Breast epithelium (tissue), 4 donors: ENCODE measurements around the gene SRGAP3. TPM values are rescaled to one million over a fixed set of nuclear protein-coding genes. Genes with fewer than 3 reads are reported as not detected.
A peak's percentile ranks its signal among the peaks of the same experiment; 100 is the strongest.

ENCODE experiments used
- DNase-seq, 2 donors: peaks; one replicate each; pipeline ENCODE4 v3.0.0-alpha.2; 2019; ENCODE audit warnings: low spot score in 2 of 2
- H3K27ac ChIP-seq, 2 donors: fragments of 200-600 bp; sonication (generic) in 1 of 2; one replicate each; pipeline ENCODE4 v1.5.1; 2016 to 2019; ENCODE audit warnings: mild to moderate bottlenecking in 1 of 2
- H3K27me3 ChIP-seq, 2 donors: fragments of 200-600 bp; sonication (generic) in 1 of 2; one replicate each; pipeline versions ENCODE4 v1.5.1 to v1.6.0; 2017 to 2019; ENCODE audit warnings: control low read depth in 1 of 2, mild to moderate bottlenecking in 1 of 2
- H3K36me3 ChIP-seq: fragments of 200-600 bp; one replicate; pipeline ENCODE4 v1.5.1; 2019
- H3K4me1 ChIP-seq, 2 donors: fragments of 200-600 bp; sonication (generic); one replicate each; pipeline ENCODE4 v1.5.1; 2016 to 2019; ENCODE audit warnings: control low read depth in 1 of 2
- H3K4me3 ChIP-seq, 3 donors: fragments of 200-600 bp; sonication (generic); 1 replicate in 2 of 3; 2 replicates in 1 of 3; pipeline ENCODE4 v1.5.1; 2016 to 2019; ENCODE audit warnings: mild to moderate bottlenecking in 3 of 3, moderate library complexity in 2 of 3
- H3K9me3 ChIP-seq, 2 donors: fragments of 200-600 bp; sonication (generic) in 1 of 2; one replicate each; pipeline ENCODE4 v1.5.1; 2016 to 2019; ENCODE audit warnings: control low read depth in 1 of 2
- CTCF ChIP-seq, 3 donors: fragments of 450-650 bp; IDR thresholded peaks; one replicate each; pipeline ENCODE4 v1.5.1; 2016 to 2017; ENCODE audit warnings: antibody characterized with exemption in 3 of 3, mild to moderate bottlenecking in 3 of 3, moderate library complexity in 3 of 3
- POLR2A ChIP-seq: fragments of 450-650 bp; IDR thresholded peaks from one replicate; pipeline ENCODE4 v1.6.1; 2016; ENCODE audit warnings: antibody characterized with exemption, mild to moderate bottlenecking, moderate library complexity
- POLR2AphosphoS5 ChIP-seq, 3 donors: sonication (generic); formaldehyde crosslinking; IDR thresholded peaks; one replicate each; pipeline ENCODE4 v1.6.1; 2017; ENCODE audit warnings: antibody characterized with exemption in 3 of 3
- intact Hi-C: fragments of 100-400 bp; cut with DNase I; formaldehyde crosslinking; loops from one replicate; pipeline ENCODE4 v1.15.1; 2023; ENCODE audit warnings: low total_unique reads
- total RNA-seq, 3 donors: library from RNA; depleted of rRNA; stranded (reverse); fragments of >200 nt; gene quantifications; one replicate each; pipeline ENCODE4 v1.1.0, GENCODE V29; 2016

SRGAP3 gene
- total RNA-seq, 3 donors from 2014 or later, result 13.6 to 21.5 (median 19.0) TPM

GRCh38 chr3:8963137-8963853 lies 286.2 kb downstream of the SRGAP3 start, which contains the start of gene RAD18:
Gene RAD18 (minus strand): TSS chr3:8963472. CDS start chr3:8963385, 87 bp downstream.
- Histone ChIP-seq H3K4me3 (peak within 1 kb of the TSS; percentile 82 to 86 (median 85)), H3K27me3 (no peaks in the 10 kb centered on the region), H3K9me3 (no peaks in the 10 kb centered on the region), H3K36me3 (no peaks in the 10 kb centered on the region), H3K4me1 (peaks cover 0 to 6% of the 10 kb centered on the region in 2 donors), H3K27ac (peak within 1 kb of the TSS; percentile 88 to 92)
- TF ChIP-seq POLR2AphosphoS5 (IDR thresholded peaks at IDR 0.05) (peak; percentile 73 to 88 (median 86)), POLR2A (no peak), CTCF (IDR thresholded peaks at IDR 0.05) (no peak)
- intact Hi-C loops, result no loop called here
- DNase-seq, result peak; percentile 88 to 90

- no peaks in the 10 kb centered on the region for H3K27me3 ChIP-seq
- no peaks in the 10 kb centered on the region for H3K36me3 ChIP-seq
- H3K4me1 ChIP-seq, result peaks cover 0 to 6% of the 10 kb centered on the region in 2 donors
- H3K4me3 ChIP-seq, result peak overlapping the region; percentile 82 to 86 (median 85)
- intact Hi-C loops, result no loop called here
- peak overlapping the region in 1 of 2 donors; percentile 92 for H3K27ac ChIP-seq
- no peak for DNase-seq
- H3K9me3 ChIP-seq, result no peaks in the 10 kb centered on the region
- TF ChIP-seq CTCF (IDR thresholded peaks at IDR 0.05) (no peak), POLR2A (no peak), POLR2AphosphoS5 (IDR thresholded peaks at IDR 0.05) (no peak)
These were observed 287.1 kb downstream of the SRGAP3 start for GRCh38 chr3:8962226-8962861.

GRCh38 chr3:8959668-8960067 lies 289.8 kb downstream of the SRGAP3 start:
- Histone ChIP-seq H3K4me3 (no peak overlapping the region), H3K27ac (no peak overlapping the region), H3K27me3 (no peaks in the 10 kb centered on the region), H3K4me1 (peaks cover 0 to 6% of the 10 kb centered on the region in 2 donors), H3K36me3 (no peaks in the 10 kb centered on the region), H3K9me3 (no peaks in the 10 kb centered on the region)
- DNase-seq, result no peak
- TF ChIP-seq CTCF (IDR thresholded peaks at IDR 0.05), result no peak
- TF ChIP-seq POLR2AphosphoS5 (IDR thresholded peaks at IDR 0.05), result no peak
- TF ChIP-seq POLR2A, result no peak
- intact Hi-C loops, result no loop called here

- DNase-seq, result no peak
- H3K9me3 ChIP-seq, result no peaks in the 10 kb centered on the region
- H3K4me3 ChIP-seq, result no peak overlapping the region
- H3K36me3 ChIP-seq, result no peaks in the 10 kb centered on the region
- H3K4me1 ChIP-seq, result no peaks in the 10 kb centered on the region
- no peaks in the 10 kb centered on the region for H3K27me3 ChIP-seq
- TF ChIP-seq POLR2A (no peak), POLR2AphosphoS5 (IDR thresholded peaks at IDR 0.05) (no peak), CTCF (IDR thresholded peaks at IDR 0.05) (no peak)
- H3K27ac ChIP-seq, result no peak overlapping the region
- intact Hi-C loops, result loop anchor here (5.0 kb wide), 1 partner anchor 977 kb away; the partner anchor contains the start of gene CRELD1
These were observed 294.3 kb downstream of the SRGAP3 start for GRCh38 chr3:8954938-8955763.
